ENCODE data around the gene RNU6-8.

Gene RNU6-8

GRCh38 chr14:32167907-32168306 lies 35.2 kb downstream of the RNU6-8 start:
- no peak overlapping the region for H3K27ac ChIP-seq (ENCODE audit: insufficient read depth in 1 of 2, low read depth in 1 of 2, low read length in 2 of 2, poor library complexity in 1 of 2, severe bottlenecking in 2 of 2)
- 97% methylated on average over 3 of the region's 3 CpGs for WGBS (ENCODE audit: insufficient coverage)
- H3K27me3 ChIP-seq (replicated peaks in 2 of 5; ENCODE audit: control insufficient read depth in 4 of 5, insufficient read depth in 5 of 5, low read length in 4 of 5) = no peaks in the 10 kb centered on the region
- DNase-seq = no peak
- ChIA-PET CTCF (interaction anchor here (1.4 kb wide), 2 partner anchors 10 to 84 kb away, joined by 3 to 5 read pairs; no protein-coding TSS in a partner anchor), POLR2A (no interaction called here)
- H3K4me1 ChIP-seq (ENCODE audit: control extremely low read depth in 1 of 4, control insufficient read depth in 4 of 4, insufficient read depth in 4 of 4, low read length in 3 of 4) = peaks cover 6 to 14% (median 10%) of the 10 kb centered on the region in 4 experiments
- peaks cover 0 to 5% (median 0%) of the 10 kb centered on the region in 5 experiments for H3K9me3 ChIP-seq (ENCODE audit: control extremely low read depth in 1 of 5, control insufficient read depth in 4 of 5, insufficient read depth in 2 of 5, low read depth in 1 of 5, low read length in 4 of 5)
- no peak overlapping the region for H3K4me3 ChIP-seq (ENCODE audit: control insufficient read depth in 1 of 7, extremely low read depth in 1 of 7, insufficient read depth in 4 of 7, low read depth in 2 of 7, low read length in 6 of 7)
- H3K36me3 ChIP-seq (ENCODE audit: control insufficient read depth in 4 of 4, insufficient read depth in 4 of 4, low read length in 3 of 4) = no peaks in the 10 kb centered on the region

- Histone ChIP-seq H3K27ac (ENCODE audit: insufficient read depth in 1 of 2, low read depth in 1 of 2, low read length in 2 of 2, poor library complexity in 1 of 2, severe bottlenecking in 2 of 2) (no peak overlapping the region), H3K36me3 (ENCODE audit: control insufficient read depth in 4 of 4, insufficient read depth in 4 of 4, low read length in 3 of 4) (no peaks in the 10 kb centered on the region), H3K27me3 (replicated peaks in 2 of 5; ENCODE audit: control insufficient read depth in 4 of 5, insufficient read depth in 5 of 5, low read length in 4 of 5) (no peaks in the 10 kb centered on the region), H3K4me1 (ENCODE audit: control extremely low read depth in 1 of 4, control insufficient read depth in 4 of 4, insufficient read depth in 4 of 4, low read length in 3 of 4) (peaks cover 6 to 14% (median 10%) of the 10 kb centered on the region in 4 experiments), H3K4me3 (ENCODE audit: control insufficient read depth in 1 of 7, extremely low read depth in 1 of 7, insufficient read depth in 4 of 7, low read depth in 2 of 7, low read length in 6 of 7) (no peak overlapping the region), H3K9me3 (ENCODE audit: control extremely low read depth in 1 of 5, control insufficient read depth in 4 of 5, insufficient read depth in 2 of 5, low read depth in 1 of 5, low read length in 4 of 5) (peaks cover 0 to 5% (median 0%) of the 10 kb centered on the region in 5 experiments)
- CTCF ChIA-PET = interaction anchor here (1.4 kb wide), 2 partner anchors 9 to 85 kb away, joined by 3 to 5 read pairs; no protein-coding TSS in a partner anchor
- WGBS (ENCODE audit: insufficient coverage) = 100% methylated on average over 1 of the region's 1 CpG
- POLR2A ChIA-PET = no interaction called here
- no peak for DNase-seq
Observed at GRCh38 chr14:32166924-32167323, 36.1 kb downstream of the RNU6-8 start.

GRCh38 chr14:32166029-32166428 lies 37.0 kb downstream of the RNU6-8 start:
- peaks cover 0 to 5% (median 0%) of the 10 kb centered on the region in 5 experiments for H3K9me3 ChIP-seq (ENCODE audit: control extremely low read depth in 1 of 5, control insufficient read depth in 4 of 5, insufficient read depth in 2 of 5, low read depth in 1 of 5, low read length in 4 of 5)
- no peak overlapping the region for H3K27ac ChIP-seq (ENCODE audit: insufficient read depth in 1 of 2, low read depth in 1 of 2, low read length in 2 of 2, poor library complexity in 1 of 2, severe bottlenecking in 2 of 2)
- WGBS (ENCODE audit: insufficient coverage) = no CpG with 5 or more reads among the region's 2 CpGs
- no peak for DNase-seq
- H3K4me1 ChIP-seq (ENCODE audit: control extremely low read depth in 1 of 4, control insufficient read depth in 4 of 4, insufficient read depth in 4 of 4, low read length in 3 of 4) = peaks cover 6 to 14% (median 10%) of the 10 kb centered on the region in 4 experiments
- CTCF ChIA-PET = no interaction called here
- H3K4me3 ChIP-seq (ENCODE audit: control insufficient read depth in 1 of 7, extremely low read depth in 1 of 7, insufficient read depth in 4 of 7, low read depth in 2 of 7, low read length in 6 of 7) = no peak overlapping the region
- POLR2A ChIA-PET = no interaction called here
- no peaks in the 10 kb centered on the region for H3K27me3 ChIP-seq (replicated peaks in 2 of 5; ENCODE audit: control insufficient read depth in 4 of 5, insufficient read depth in 5 of 5, low read length in 4 of 5)
- H3K36me3 ChIP-seq (ENCODE audit: control insufficient read depth in 4 of 4, insufficient read depth in 4 of 4, low read length in 3 of 4) = no peaks in the 10 kb centered on the region

Measured in common myeloid progenitor, CD34-positive (primary cell).